Ramos (cell line): ENCODE results near the gene AZI2.

Experiments used
- in situ Hi-C: fragments of 300-500 bp; cut with MboI; formaldehyde crosslinking; loops from one replicate; pipeline ENCODE4 v1.14.3; 2022; ENCODE audit warnings: low sequenced_read_pairs; ENCODE audit not compliant: unreplicated experiment

Gene AZI2, protein sequence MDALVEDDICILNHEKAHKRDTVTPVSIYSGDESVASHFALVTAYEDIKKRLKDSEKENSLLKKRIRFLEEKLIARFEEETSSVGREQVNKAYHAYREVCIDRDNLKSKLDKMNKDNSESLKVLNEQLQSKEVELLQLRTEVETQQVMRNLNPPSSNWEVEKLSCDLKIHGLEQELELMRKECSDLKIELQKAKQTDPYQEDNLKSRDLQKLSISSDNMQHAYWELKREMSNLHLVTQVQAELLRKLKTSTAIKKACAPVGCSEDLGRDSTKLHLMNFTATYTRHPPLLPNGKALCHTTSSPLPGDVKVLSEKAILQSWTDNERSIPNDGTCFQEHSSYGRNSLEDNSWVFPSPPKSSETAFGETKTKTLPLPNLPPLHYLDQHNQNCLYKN

DNA sequence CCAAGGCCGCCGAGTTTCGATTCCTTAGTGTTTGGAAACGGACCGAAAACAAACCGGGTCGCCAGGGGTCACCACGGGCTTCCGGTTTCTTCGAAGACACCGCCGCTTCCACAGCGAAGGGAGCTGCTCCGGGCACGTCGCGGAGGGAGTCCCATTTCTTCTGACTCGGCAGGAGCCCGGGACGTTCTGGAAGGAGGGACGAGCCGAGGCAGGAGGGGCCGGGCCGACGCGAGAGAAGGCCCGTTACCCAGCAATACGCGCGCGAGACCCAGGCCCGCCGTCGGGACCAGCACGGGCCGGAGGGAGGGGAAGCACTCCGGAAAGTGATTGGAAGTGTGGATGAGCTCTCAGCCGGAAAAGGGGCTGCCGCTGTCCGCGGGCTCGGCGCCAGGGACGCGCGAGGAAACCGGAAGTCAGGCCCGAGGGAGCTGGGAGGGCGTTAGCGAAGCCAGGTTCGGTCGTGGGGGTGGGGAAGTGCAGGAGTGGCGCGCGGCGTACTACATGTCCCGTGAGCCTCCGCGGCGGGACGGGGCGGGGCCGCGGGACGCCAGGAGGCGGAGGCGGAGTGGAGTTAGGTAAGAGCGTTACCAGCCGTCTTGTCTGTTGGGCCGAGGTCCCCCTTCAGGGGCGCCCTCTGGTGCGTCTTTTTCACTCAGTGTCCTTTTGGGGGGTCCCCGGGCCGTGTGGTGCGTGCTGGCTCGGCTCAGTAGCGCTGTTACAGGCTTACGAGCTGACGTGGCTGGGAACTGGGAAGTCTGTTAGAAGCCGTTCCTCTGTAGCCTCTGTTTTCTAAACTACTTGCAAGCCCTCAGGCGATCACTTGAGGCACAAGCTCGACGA lies at the start of gene AZI2, which contains the start of gene ZCWPW2:
AZI2 (minus strand) TSS at position 196 of the 840 bp plus-strand sequence. CDS start 8,207 bp downstream, outside the sequence.
ZCWPW2 (plus strand) TSS at position 93 of the 840 bp plus-strand sequence. CDS start 64,348 bp downstream, outside the sequence.
- in situ Hi-C loops = no loop called here

DNA sequence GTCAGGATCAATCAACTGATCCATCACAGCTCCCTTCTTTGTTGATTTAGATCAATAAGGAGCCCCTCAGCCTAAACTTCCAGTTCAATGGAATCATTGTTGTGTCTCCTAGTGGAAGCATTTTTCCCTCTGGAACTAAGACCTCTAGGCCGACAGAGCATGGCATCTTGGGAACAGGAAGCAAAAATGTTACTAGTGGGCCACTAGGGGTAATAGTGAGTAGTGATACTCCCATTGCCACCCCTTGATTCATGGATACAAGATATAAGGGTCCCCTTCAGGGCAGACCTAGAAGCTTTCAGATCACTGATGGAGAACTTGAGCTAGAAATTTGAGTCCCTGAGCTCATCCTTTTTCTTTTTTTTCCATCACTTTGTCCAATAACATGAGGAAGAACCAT lies 40.4 kb upstream of the AZI2 start:
- in situ Hi-C loops = no loop called here

DNA sequence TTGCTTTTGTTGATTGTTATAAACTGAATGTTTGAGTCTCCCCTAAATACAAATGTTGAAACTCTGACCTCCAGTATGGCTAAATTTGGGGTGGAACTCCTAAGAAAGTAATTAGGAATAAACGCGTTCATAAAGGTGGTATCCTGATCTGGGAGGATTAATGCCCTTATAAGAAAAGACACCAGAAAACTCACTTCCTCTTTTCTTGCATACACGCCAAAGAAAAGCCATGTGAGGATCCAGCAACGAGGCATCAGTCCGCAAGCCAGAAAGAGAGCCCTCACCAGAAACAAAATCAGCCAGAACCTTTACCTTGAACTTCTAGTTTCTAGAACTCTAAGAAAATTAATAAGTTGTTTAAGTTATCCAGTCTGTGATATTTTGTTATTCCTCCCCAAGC lies 37.4 kb upstream of the AZI2 start:
- in situ Hi-C loops = no loop called here

DNA sequence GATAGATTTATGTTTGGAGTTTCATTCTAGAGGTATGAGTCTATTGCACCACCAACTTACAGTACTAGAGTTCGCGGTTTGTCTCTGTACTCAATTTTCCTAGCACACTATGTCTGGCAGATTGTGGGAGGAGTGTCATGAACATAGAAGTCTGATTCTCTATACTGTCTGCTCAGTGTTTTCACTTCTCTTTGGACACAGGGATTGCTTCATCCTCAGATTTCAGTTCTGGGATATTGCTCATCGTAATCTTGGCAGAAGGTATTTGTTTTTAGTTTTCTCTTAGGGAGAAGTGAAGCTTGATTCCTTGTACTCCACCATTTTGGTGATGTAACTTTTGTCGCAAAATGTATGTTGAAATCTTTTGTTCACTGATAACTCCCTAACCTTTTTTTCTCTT lies 27.8 kb upstream of the AZI2 start:
- in situ Hi-C loops = no loop called here

DNA sequence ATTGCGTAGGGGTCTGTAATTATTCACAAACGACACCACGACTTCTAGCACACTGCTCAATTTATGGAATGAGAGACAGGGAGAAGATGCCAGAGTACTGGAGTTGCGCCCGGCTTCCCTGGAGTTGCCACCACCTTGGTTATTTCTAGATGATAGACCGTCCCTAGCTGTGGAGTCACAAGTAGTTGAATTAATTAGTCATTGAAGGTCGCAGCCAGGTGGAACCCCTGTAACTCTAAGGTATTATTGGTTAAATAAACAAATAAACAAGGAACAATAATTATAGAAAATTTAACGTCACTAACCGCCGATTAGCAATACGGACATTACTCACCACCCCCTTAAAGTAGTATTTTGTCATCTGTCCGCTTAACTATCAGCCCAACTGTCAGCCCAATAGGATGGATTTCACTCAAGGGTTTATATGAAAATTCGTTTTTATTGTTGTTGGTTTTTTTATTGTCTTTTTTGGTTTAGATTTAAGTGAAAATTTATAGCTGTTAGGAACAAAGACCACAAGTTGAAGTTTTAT lies 911 bp upstream of the AZI2 start:
- in situ Hi-C loops = no loop called here

DNA sequence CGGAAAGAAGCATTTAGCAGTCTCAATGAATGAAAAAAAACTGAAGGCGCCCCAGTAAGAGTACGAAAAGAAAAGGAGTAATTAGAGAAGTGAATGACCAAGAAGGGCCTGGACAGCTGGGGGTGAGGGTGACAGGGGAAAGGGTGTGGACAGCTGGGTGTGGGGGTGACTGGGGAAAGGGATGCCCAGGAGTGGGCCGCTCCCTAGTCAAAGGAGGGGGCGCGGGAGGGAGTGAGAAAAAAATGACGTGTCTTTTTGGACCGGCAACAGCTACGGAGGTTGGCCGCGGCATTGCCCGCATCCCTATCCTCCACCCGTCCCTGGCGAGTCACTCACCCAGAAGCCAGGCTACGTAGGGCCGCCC lies 377 bp downstream of the AZI2 start:
- in situ Hi-C loops = no loop called here

DNA sequence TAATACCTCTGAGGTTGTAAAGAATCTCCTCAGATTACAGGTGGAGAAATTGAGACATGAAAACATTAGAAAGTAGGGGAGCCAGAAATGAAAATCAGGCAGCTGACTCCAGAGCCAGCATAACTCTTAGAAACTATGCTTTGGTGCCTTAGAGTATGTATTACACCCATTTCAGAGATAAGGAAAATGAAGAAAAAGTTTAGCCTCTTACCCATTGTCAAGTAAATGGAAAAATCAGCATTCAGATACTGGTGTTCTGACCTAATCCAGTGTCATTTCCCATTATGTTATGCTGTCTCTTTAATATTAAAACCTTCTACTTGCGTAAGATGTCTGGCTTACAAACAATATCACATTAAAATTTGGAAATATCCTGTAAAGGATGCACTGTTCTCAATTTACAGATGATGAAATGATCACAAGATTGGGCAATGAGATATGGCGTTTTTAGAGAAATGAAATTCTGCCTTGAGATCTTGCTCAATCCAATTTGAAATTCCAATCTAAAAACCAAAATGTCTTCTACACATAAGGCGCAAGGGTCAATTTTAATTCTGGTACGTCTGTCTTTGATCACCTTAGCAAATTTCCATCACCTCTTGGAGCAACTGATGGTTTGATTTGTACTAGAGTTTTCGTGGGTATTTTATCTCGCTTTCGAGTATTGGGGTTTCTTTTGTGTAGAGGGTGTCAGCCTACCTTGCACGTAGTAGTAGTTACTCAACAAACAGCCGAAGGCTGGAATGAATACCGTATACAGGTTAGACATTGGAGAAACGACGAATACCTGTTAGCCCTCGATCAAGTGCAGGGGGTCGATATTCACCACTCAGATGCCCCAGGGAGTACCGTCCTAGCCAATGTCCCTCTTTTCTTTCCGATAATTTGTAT lies 1.0 kb downstream of the AZI2 start:
- in situ Hi-C loops = no loop called here

DNA sequence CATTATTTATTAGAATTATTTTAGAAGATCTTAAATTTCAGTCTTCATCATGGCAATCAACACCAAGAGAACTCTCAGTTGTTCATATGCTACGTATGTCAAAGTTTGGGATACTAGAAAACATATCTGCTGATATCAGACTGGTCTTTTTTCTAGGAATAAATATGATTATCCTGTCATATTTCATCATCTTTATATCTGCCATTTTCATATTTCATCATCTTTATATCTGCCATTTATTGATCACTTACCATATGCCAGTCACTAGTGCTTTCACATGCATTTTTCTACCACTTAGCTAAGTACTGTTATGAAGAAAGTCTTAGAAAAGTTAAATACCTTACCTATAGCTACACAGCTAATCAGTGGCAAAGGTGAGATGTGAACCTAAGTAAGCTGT lies 2.9 kb downstream of the AZI2 start:
- in situ Hi-C loops = no loop called here

DNA sequence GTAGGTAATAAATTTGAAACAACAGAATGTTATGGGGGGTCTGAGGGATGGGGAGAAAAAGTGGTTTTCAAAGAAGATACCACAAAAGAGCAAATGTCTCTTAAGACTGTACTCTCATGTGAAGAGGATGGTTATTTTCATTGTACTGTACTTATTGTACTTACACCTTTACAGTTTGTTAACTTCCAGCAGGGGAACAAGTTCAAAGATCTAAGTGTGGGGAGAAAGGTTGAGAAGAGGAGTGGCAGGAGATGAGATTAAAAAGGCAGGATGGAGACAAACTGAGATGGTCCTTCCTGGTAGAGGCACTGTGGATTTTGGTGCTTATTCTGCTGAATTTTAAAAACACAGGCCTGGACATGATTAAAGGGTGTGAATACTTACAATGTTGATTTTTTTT lies 5.5 kb downstream of the AZI2 start:
- in situ Hi-C loops = no loop called here

DNA sequence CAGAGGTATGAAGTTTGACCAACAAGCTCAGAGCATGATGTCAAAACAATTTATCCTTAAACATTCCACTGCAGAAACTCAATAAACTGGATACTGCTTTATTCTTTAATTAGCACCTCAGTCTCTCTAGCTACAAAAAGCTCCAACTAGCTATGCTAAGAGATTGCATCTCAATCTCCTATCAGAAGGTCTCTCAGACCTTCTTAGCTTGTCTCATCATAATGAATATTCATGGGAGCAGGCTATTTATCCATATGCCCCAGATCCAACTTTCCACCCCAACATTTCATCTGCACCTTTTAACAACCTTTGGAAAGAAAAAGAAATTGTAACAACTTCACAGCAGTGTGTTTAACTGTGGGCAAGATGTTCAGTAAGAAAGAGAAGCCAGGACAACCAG lies 11.4 kb downstream of the AZI2 start:
- in situ Hi-C loops = no loop called here

DNA sequence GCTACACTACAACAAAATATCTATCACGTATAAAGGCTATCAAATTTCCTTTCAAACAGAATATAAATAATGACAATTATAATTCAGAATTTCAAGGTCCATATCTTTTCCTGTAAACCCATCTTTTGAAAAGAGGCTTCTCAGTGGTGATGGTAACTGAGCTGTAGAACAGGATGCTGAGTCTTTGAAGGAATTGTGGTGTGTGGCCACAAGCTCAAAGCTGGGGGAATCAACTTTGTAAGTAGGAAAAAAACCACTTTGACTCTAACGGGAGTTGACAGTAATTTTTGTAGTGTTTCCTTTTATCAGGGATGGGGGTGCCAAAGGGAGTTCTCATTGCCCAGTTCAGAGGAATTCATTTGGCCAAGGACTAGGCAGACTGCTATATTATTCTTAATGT lies 13.4 kb downstream of the AZI2 start:
- in situ Hi-C loops = no loop called here

DNA sequence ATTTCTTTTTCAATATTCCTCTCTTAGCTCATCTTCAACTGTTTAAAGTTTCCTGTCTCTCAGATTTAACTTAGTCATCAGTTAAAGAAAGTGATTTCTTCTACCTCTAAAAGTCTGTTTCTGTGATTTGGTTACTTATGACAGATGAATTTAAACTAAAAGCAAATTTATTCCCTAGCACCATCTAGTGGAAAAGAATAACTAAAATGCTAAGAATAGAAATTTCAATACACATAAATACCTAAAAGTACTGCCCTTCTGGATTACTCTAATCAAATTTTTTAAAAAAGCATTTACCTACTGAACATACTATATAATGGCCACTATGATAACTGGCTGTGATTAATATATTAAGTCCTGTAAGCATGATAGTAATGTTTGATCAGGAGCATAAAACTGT lies 14.1 kb downstream of the AZI2 start:
- in situ Hi-C loops = no loop called here

DNA sequence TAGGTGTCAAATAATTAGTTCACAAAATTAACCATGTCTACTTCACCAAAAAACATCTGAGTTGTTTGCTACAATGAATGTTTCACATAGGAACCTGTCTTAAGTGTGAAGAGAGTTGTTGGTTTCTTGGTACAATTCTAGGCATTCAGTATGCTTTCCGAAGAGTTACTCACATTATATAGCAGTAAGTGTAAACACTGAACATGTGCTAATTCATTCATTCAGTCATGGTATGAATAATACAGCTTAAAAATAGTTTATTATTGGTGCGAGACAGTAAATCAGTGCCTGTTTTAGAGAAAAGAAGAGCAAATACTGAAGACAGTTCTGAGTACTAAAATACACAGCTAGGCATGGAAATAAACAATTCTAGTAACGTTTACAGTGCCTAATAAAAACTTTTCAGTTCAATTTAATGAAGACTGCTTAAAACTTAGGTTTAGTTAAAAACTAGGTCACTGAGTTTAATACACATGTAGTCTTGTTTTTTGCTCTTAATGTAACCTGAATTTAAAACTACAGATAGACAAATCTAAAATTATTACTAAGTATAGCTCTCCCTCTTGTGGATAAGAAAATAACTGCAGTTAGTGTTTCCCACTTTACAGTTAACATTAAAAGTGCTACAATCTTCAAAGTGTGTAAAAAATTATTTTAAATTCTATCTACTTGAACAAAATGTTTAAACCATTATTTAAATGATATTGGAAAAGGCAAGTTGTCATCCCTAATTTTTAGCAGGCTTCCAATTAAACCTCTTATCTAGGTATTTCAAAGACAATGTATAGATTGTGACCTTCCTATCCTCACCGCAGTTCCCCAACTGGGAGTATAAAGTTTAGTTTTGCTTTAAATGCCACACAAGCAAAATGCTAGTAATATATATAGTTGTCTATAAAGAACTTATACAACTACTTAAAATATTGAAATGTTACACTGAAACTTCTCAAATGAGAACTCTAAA lies 20.2 kb downstream of the AZI2 start:
- in situ Hi-C loops = no loop called here

DNA sequence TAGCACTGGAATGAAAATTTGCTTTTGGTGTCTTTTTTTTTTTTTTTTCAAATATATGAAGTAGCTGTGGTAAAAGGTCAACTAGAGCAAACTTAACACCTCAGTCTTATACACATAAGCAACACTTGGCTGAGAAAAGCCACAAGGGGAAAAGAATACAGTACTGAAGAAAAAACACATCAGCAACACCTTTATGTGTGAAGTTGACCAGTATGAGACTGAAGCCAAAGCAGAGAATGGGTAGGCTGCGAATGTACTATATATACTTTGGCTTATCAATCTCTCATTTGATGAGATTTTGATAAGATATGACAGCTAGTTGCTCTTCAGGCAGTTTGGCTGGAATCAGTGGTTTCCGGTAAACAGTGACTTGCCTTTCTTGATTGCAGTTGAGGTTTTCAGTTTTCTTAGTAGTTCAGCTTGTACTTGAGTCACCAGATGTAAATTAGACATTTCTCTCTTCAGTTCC lies 22.1 kb downstream of the AZI2 start:
- in situ Hi-C loops = no loop called here

DNA sequence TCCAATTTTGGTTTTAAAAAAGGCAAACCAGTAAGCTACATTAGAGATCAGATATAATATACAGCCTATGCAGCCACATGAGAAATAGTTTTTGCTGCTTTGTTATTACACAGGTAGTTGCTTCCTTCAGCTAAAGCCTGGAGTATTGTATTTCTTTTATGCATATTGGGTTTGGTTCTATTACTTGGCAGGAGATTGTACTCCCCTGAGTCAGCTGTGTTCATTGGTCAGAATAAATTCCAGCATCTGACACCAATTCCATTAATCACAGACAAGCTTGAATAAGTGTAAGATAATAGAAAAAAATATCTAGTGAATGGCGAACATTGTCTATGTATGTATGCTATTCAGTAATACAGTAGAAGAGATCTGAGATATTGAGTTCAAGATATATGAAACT lies 26.2 kb downstream of the AZI2 start:
- in situ Hi-C loops = loop anchor here (25.0 kb wide), 1 partner anchor 610 kb away; the partner anchor contains the start of gene EOMES

DNA sequence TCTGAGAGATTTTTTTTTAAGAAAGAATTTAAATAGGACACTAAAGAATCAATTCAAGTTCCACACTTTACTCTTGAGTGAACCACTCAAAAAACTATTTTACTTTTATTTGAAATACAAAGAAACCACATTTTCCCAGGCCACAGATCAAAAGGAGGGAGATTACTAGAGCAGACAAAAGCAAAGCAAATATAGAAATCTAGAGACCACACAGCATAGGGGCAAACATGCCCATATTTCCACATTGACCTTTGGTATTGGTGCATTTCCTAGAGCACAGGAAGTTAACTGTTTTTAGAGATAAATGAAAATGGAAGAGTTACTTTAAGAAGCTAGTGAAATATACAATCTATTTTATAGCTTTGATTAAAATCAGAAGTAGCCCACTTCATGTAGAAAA lies 27.6 kb downstream of the AZI2 start:
- in situ Hi-C loops = loop anchor here (25.0 kb wide), 1 partner anchor 609 kb away; the partner anchor contains the start of gene EOMES

DNA sequence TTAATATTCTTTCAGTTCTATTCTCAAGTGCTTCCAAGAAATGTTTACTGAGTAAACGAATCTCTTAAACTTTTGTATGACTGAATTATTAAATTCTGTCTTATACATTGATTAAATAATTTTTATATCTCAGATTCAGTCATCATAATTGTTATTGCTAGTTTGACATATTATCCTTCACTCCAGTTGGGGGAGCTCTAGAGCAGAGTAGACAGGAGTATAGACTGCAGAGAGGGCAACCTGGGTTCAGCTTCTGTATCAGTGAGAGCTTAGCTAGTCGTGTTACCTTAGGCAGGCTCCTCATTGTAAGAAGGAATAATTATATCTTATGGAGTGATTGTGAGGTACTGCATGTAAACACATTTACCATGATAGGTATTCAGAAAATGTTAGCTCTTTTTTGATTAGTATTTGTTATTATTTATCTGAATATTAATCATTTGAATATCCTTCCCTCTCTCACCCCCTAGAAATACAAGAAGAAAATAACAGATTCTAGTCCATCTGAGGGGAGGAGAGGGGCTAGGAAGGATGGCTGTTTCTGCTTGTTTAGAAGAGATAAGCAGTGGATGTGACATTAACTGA lies 31.1 kb downstream of the AZI2 start:
- in situ Hi-C loops = loop anchor here (25.0 kb wide), 1 partner anchor 605 kb away; the partner anchor contains the start of gene EOMES

DNA sequence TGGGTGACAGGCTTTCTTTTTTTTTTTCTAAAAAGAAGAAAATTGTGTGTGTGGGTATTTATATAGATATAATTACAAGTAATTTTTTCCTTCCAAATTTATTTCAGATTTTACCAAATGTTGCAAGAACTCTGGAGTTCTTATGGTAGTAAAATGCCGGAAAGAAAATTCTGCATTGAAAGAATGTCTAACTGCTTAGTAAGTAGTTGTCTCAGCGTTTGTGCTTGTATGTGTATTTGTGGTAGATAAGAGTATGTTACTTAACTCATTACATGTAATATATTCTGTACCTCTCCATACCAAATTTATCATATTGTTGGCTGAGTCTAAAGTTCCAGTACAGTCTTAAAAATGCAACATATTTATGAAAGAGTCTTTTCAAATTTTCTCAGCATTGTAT lies 32.4 kb downstream of the AZI2 start:
- in situ Hi-C loops = loop anchor here (25.0 kb wide), 1 partner anchor 604 kb away; the partner anchor contains the start of gene EOMES
